Measurements from ENCODE around the gene TACO1. TPM values are rescaled to one million over a fixed set of nuclear protein-coding genes. Genes with fewer than 3 reads are reported as not detected.

Gene TACO1
- total and polyA plus RNA-seq, 9 of the 15 experiments (the other 6 are each of a cell fraction or from before 2014, with no cell fraction given) = 10.3 to 41.6 (median 30.9) TPM

GRCh38 chr17:63629627-63630026, 28.9 kb downstream of the TACO1 start:
- Histone ChIP-seq H3K36me3 (ENCODE audit: control insufficient read depth, insufficient read depth, low read length) (peaks cover 12% of the 10 kb centered on the region), H3K27me3 (ENCODE audit: control insufficient read depth in 2 of 2, insufficient read depth in 2 of 2, low read length in 2 of 2) (no peaks in the 10 kb centered on the region), H3K9me3 (replicated peaks; ENCODE audit: control insufficient read depth, insufficient read depth, low read depth, low read length) (no peaks in the 10 kb centered on the region), H3K4me3 (no peak overlapping the region), H3K9ac (ENCODE audit: insufficient read depth in 1 of 2, low read depth in 2 of 2, low read length in 2 of 2) (no peak overlapping the region), H3K79me2 (ENCODE audit: control insufficient read depth, insufficient read depth, low read length) (peaks cover 25% of the 10 kb centered on the region), H4K20me1 (replicated peaks; ENCODE audit: control insufficient read depth, insufficient read depth, low read length) (no peaks in the 10 kb centered on the region), H2AFZ (ENCODE audit: low read depth, low read length) (no peak overlapping the region), H3K4me1 (replicated peaks in 1 of 2; ENCODE audit: control insufficient read depth in 2 of 2, insufficient read depth in 2 of 2, low read length in 2 of 2) (peaks cover 3 to 26% of the 10 kb centered on the region in 2 experiments; a peak in 3 of 5 replicates), H3K27ac (ENCODE audit: extremely low read depth, low read depth, low read length) (no peak overlapping the region), H3K9me1 (ENCODE audit: control insufficient read depth, insufficient read depth, low read length) (peaks cover 3% of the 10 kb centered on the region), H3K4me2 (ENCODE audit: insufficient read depth, low read length) (no peak overlapping the region)
- DNase-seq (ENCODE audit: extremely low read depth in 1 of 4, low spot score in 3 of 4) = no peak
- in situ Hi-C loops (cut with MboI) = no loop called here
- no peak for ATAC-seq
- CTCF ChIA-PET (ENCODE audit: low intra/inter-chr PET ratio) = no interaction called here
- TF ChIP-seq HNRNPUL1 (IDR thresholded peaks at IDR 0.05; ENCODE audit: low read length) = no peak
- no peak for TF ChIP-seq SIRT6 (IDR thresholded peaks at IDR 0.05; ENCODE audit: low read depth, low read length)
- no peak for TF ChIP-seq ZBTB40 (IDR thresholded peaks at IDR 0.05)
- TF ChIP-seq ZBTB40 (CRISPR knock-in tag; IDR thresholded peaks at IDR 0.05) = no peak
- no peak for TF ChIP-seq ETS1 (conservative IDR thresholded peaks at IDR 0.05; ENCODE audit: control insufficient read depth, low read depth, low read length)
- TF ChIP-seq FOXA1 (IDR thresholded peaks at IDR 0.05; ENCODE audit: borderline replicate concordance) = no peak
- no peak for TF ChIP-seq SUPT5H (IDR thresholded peaks at IDR 0.05)
- no peak for TF ChIP-seq ZKSCAN3 (CRISPR knock-in tag; IDR thresholded peaks at IDR 0.05)
- no peak for TF ChIP-seq ZNF764 (CRISPR knock-in tag; IDR thresholded peaks at IDR 0.05; ENCODE audit: low read depth)
- no peak for TF ChIP-seq PRMT5 (CRISPR knock-in tag; IDR thresholded peaks at IDR 0.05)
- no peak for TF ChIP-seq ZNF23 (CRISPR knock-in tag; IDR thresholded peaks at IDR 0.05)
- intact Hi-C loops (cut with micrococcal nuclease) = loop anchor here (10.0 kb wide), 1 partner anchor 215 kb away; the partner anchor contains the start of gene SMARCD2
- FAIRE-seq = no peak
- POLR2A ChIA-PET = interaction anchor here (0.8 kb wide), 1 partner anchor 8 kb away, joined by 4 read pairs; the partner anchor contains the start of gene MAP3K3
- BruUV-seq (replicated peaks) = no TSS peak
- 79% methylated on average over 1 of the region's 1 CpG for WGBS (ENCODE audit: insufficient coverage, low coverage, missing lambda C conversion rate)

Data from K562 (cell line).